HuH-7.5 (cell line): ENCODE measurements around the gene GATA1.

ENCODE experiments used
- DNase-seq: peaks from one replicate; pipeline ENCODE4 v3.0.0; 2011; ENCODE audit warnings: low spot score

The GATA1 gene

DNA sequence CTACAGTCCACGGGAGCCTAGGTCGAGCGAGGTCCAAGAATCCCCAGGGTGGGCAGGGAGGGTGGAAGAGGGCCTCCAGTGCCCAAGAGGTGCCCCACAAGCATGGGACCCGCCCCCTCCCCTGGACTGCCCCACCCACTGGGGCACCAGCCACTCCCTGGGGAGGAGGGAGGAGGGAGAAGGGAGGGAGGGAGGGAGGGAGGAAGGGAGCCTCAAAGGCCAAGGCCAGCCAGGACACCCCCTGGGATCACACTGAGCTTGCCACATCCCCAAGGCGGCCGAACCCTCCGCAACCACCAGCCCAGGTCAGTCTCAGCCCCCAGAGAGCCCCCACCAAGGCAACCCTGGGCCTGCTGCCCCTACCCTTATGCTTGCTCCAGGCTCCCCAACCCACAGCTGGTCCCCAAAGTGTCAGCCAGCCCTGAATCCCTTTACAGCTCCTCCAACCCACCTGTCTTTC is at the start of gene GATA1:
Gene GATA1 (plus strand): TSS at position 250 of the 460 bp plus-strand sequence. CDS start 4,520 bp downstream, outside the sequence.
- DNase-seq: no peak

- DNase-seq: no peak
These were observed 49.5 kb upstream of the GATA1 start for GRCh38 chrX:48736878-48737212.

- DNase-seq: peak; percentile 78
These were observed 49.0 kb upstream of the GATA1 start for GRCh38 chrX:48737213-48737938.

DNA sequence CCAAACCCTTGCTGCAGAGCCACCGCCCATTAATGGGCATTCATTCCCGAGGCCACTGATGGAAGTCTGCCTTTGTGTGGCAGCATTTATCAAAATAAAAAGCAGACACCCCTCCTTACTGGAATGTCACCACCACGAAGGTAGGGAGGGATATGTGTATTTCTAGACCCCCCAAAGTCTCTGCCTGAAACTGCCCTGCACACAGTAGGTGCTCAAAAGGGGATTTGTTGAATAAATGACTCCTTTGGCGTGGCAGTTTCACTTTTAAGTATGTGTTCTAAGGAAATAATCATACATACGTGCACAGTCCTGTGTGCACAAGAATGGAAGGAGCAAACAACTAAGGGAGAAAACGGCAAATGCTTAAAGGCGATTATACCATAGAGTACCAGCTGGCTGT is 48.5 kb upstream of the GATA1 start:
- DNase-seq: no peak

GRCh38 chrX:48741834-48742233 is 44.6 kb upstream of the GATA1 start:
- DNase-seq: no peak

DNA sequence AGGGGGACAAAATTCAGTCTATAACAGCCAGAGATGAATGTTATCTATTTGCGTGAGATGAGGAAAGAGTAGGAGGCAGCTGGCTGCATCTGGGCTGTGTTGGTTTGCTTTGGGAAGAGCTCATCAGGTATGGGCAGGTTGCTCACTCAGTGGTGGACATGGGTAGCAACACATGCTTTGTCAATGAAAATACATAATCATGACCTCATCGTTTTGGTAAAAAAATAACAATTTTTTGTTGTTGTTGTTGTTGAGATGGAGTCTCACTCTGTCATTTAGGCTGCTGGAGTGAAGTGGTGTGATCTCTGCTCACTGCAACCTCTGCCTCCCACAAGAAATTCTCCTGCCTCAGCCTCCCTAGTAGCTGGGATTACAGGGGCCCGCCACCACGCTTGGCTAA is 41.2 kb upstream of the GATA1 start:
- no peak for DNase-seq

GRCh38 chrX:48747415-48748016 is 38.9 kb upstream of the GATA1 start:
- DNase-seq: no peak

GRCh38 chrX:48749182-48749581 is 37.2 kb upstream of the GATA1 start:
- no peak for DNase-seq

GRCh38 chrX:48751343-48751742 is 35.0 kb upstream of the GATA1 start:
- no peak for DNase-seq

DNA sequence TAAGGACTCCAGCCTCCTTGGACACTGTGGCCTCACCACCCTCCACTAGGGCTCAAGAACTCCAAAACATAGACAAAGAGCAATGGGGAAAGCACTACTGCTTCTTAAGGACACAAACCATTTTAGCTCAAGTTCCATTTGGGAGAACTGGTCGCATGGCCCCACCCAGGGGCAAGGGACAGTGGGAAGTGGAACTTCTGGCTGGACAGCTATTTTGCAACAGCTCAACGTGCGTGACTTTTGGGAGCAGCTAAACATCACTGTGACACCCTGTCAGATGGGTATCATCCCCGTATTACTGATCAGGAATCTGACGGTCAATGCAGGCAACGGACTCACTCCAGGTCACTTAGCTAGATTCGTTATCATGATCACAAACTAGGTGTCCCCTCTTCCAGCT is 33.9 kb upstream of the GATA1 start:
- no peak for DNase-seq

DNA sequence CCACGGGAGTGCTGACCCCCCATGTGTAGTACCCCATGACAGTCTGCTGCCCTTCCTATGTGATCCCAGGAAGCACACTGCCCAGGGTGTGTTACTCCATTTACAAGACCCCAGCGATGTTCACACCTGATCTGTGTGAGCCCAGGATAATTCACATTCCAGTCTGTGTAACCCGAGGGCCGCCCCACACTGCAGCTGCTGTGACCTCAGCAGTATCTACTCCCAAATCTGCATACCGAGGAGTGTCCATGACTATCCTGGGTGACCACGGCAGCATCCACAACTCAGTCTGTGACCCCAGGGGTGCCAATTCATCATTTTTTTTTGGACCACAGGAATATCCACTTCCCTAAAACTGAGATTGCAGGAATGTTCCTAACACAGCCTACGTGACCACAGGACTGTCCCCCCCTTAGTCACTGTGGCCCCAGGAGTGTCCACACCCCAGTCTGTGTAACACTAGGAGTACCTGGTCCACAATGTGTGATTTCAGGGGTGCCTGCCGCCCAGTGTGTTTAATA is 32.6 kb upstream of the GATA1 start:
- no peak for DNase-seq

DNA sequence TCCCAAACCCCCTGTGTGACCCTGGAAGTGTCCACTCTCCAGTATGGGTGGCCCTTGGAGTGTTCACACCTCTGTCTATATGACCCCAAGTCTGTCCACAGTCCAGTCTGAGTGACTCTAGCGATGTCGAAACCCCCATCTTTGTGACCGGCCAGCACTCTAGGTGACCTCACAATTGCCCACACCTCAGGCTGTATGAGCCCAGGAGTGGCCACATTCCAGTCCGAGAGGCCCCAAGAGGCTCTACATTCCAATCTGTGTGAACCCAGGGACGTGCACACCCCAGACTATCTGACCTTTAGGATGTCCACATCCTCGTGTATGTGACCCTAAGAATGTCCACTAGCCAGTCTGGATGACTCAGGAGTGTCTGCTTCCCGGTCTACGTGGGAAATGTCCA is 32.2 kb upstream of the GATA1 start:
- DNase-seq: peak; percentile 30

DNA sequence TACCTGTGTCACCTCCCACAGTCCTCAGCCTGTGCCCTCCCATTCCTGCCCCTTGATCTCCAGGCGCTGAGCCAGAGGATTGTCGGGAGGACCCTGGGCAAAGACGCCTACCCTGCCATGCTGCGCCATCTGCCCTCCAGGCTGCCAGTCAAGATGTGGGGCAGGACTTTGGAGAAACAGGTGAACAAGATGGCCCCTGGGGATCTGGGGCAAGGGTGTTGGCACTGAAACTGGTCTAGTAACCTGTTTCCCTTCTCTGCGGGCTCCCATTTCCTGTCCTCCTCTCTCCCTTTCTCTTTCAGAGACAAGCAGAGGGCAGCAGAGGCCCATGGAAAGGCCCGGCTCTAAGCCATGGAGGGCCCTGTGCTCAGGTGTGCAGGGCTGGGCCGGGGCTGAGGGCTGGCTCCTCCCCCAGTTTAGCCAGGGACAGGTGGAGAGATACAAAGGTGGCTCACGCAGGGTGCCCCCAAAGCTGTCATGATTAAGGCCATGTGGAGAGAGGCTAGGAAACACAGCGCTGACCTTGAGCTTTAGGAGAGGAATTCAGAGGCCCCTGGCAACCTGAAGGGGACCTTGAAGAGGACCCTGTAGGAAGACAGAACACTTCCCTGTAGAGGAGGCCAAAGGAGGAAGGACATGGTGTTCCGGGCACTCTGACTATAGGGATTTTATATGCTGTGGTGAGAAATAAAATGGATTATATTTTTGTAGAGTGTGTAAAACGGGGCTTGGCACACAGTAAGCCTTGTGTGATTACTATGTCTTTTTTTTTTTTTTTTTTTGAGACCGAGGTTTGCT is 24.5 kb upstream of the GATA1 start, which contains the start of gene GLOD5:
Gene GLOD5 (plus strand): TSS at position 74 of the 798 bp plus-strand sequence. CDS start 44 bp downstream, at position 118.
- no peak for DNase-seq

GRCh38 chrX:48769230-48769629 is 17.2 kb upstream of the GATA1 start:
- DNase-seq: no peak

- no peak for DNase-seq
These were observed 16.1 kb upstream of the GATA1 start for GRCh38 chrX:48770296-48770695.

- no peak for DNase-seq
These were observed 13.8 kb upstream of the GATA1 start for GRCh38 chrX:48772602-48773001.

GRCh38 chrX:48776818-48777439 is 9.5 kb upstream of the GATA1 start:
- DNase-seq: no peak

GRCh38 chrX:48779399-48779798 is 7.0 kb upstream of the GATA1 start:
- no peak for DNase-seq

- DNase-seq: no peak
These were observed 4.7 kb upstream of the GATA1 start for GRCh38 chrX:48781705-48782104.

DNA sequence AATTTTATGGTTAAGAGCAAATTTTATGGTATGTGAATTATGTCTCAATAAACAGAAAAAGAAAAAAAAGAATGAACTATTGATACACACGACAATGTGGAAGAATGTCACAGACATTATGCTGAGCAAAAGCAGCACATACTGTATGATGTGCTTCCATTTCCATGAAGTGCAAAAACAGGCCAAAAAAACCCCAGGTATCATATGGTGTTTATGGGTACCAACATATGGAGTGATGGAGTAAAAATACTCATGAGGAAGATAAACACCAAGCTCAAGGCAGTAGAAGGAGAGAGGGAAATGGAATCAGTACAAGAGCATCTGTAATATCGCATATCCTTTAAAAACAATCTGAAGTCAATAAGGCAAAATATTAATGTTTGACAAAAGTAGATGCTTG is 4.2 kb upstream of the GATA1 start:
- DNase-seq: no peak

DNA sequence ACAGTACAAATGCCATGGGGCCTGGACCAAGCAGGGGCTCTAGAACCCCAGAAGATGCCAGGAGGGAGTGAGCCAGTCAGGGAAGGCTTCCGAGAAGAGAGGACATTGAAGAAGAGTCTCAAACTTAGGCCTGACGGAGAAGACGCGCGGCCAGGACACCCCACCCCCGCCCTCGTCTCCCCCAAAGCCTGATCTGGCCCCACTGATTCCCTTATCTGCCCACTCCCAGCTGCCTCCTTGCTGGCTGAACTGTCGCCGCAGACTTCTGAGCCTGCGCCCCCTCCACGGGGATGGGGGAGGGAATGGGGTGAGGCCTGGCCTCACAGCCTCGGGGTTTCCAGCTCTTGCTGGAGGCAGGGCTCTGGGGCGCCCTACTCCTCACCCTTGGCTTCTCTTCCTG is 3.6 kb upstream of the GATA1 start:
- no peak for DNase-seq

DNA sequence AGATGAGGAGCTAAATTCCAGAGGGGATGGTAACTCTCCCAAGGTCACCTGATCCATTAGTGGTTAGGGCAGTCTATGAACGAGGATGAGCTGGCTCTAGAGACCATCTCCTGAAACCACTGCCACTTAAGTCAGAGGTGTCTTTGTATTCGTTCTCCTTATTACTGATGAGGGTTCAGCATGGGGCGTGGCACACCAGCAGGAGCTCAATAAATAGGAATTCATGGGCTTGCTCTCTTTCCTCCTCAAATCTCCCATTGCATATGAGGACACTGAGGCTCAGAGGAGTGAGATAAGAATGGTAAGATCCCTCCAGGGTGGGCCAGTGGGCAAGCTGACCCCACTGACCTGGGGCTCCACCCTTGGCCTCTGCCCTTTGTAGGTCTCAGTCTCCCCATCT is 1.7 kb upstream of the GATA1 start:
- no peak for DNase-seq
